Neural cell (in vitro differentiated cells): ENCODE measurements around the gene PTPRD. TPM values are rescaled to one million over a fixed set of nuclear protein-coding genes. Genes with fewer than 3 reads are reported as not detected.

Experiments used
- H2AFZ ChIP-seq: fragments of 200-600, 300-800 bp; sonication (generic), shearing (Covaris generic); 2 replicates; pipeline ENCODE4 v1.6.0; 2014; ENCODE audit warnings: low read depth, mild to moderate bottlenecking, antibody characterized with exemption, low read length, moderate library complexity
- H3F3A ChIP-seq: fragments of 200-600 bp; shearing (Covaris generic); 2 replicates; pipeline ENCODE4 v1.6.1; 2016; ENCODE audit warnings: mild to moderate bottlenecking, moderate library complexity, mixed read lengths, antibody characterized with exemption, low read length; ENCODE audit not compliant: insufficient read depth, poor library complexity, severe bottlenecking
- H3K27ac ChIP-seq: fragments of 200-600, 300-800 bp; sonication (generic), shearing (Covaris generic); 2 replicates; pipeline ENCODE4 v1.5.1; 2014; ENCODE audit warnings: mild to moderate bottlenecking, low read length, moderate library complexity
- H3K27me3 ChIP-seq: fragments of 300-800, 200-600 bp; sonication (generic), shearing (Covaris generic); 2 replicates; pipeline ENCODE4 v1.6.0; 2014; ENCODE audit warnings: mild to moderate bottlenecking, low read depth, low read length, moderate library complexity; ENCODE audit not compliant: insufficient read depth
- H3K36me3 ChIP-seq: fragments of 300-800, 200-600 bp; sonication (generic), shearing (Covaris generic); 2 replicates; pipeline ENCODE4 v1.5.1; 2014; ENCODE audit warnings: mild to moderate bottlenecking, antibody characterized with exemption, low read length, moderate library complexity; ENCODE audit not compliant: insufficient read depth
- H3K4me2 ChIP-seq: fragments of 300-800, 200-600 bp; sonication (generic), shearing (Covaris generic); 2 replicates; pipeline ENCODE4 v1.6.0; 2014; ENCODE audit warnings: mild to moderate bottlenecking, low read length
- H3K4me3 ChIP-seq: fragments of 300-800, 200-600 bp; sonication (generic), shearing (Covaris generic); 2 replicates; pipeline ENCODE4 v1.5.1; 2014; ENCODE audit warnings: mild to moderate bottlenecking, low read length, moderate library complexity
- H3K79me2 ChIP-seq: fragments of 200-600 bp; shearing (Covaris generic); replicated peaks from 2 replicates; pipeline ENCODE4 v1.6.0; 2014; ENCODE audit warnings: mild to moderate bottlenecking, low read length, moderate library complexity; ENCODE audit not compliant: insufficient read depth
- H3K9ac ChIP-seq: fragments of 300-800, 200-600 bp; sonication (generic), shearing (Covaris generic); 2 replicates; pipeline ENCODE4 v1.6.1; 2016; ENCODE audit warnings: mild to moderate bottlenecking, low read length, mixed read lengths
- H3K9me2 ChIP-seq: fragments of 200-600 bp; shearing (Covaris generic); 2 replicates; pipeline ENCODE4 v1.6.1; 2016; ENCODE audit warnings: mild to moderate bottlenecking, low read length, mixed read lengths; ENCODE audit not compliant: insufficient read depth
- H3K9me3 ChIP-seq: fragments of 200-600, 300-800 bp; sonication (generic), shearing (Covaris generic); 2 replicates; pipeline ENCODE4 v1.6.1; 2016; ENCODE audit warnings: mild to moderate bottlenecking, mixed run types, low read length, moderate library complexity, mixed read lengths
- H4K20me1 ChIP-seq: fragments of 200-600 bp; shearing (Covaris generic); 2 replicates; pipeline ENCODE4 v1.6.1; 2016; ENCODE audit warnings: mild to moderate bottlenecking, mixed run types; ENCODE audit not compliant: insufficient read depth
- EP300 ChIP-seq: fragments of 450-650 bp; conservative IDR thresholded peaks from 2 replicates; pipeline ENCODE4 v1.6.1; 2014; ENCODE audit warnings: antibody characterized with exemption, mild to moderate bottlenecking, moderate library complexity; ENCODE audit not compliant: poor library complexity, severe bottlenecking
- EZH2 ChIP-seq: fragments of 200-600, 300-800 bp; shearing (Covaris generic), sonication (generic); IDR thresholded peaks from 2 replicates; pipeline ENCODE4 v1.6.1; 2014; ENCODE audit warnings: antibody characterized with exemption, low read length, borderline replicate concordance, mild to moderate bottlenecking; ENCODE audit not compliant: insufficient read depth, poor library complexity, severe bottlenecking
- MXI1 ChIP-seq: fragments of 450-650 bp; conservative IDR thresholded peaks from 2 replicates; pipeline ENCODE4 v1.6.1; 2014; ENCODE audit warnings: antibody characterized with exemption, mild to moderate bottlenecking; ENCODE audit not compliant: poor library complexity, severe bottlenecking
- POLR2AphosphoS5 ChIP-seq: IDR thresholded peaks from 2 replicates; pipeline ENCODE4 v1.6.1; 2012
- RAD21 ChIP-seq: fragments of 450-650 bp; conservative IDR thresholded peaks from 2 replicates; pipeline ENCODE4 v1.6.1; 2014; ENCODE audit warnings: antibody characterized with exemption, mild to moderate bottlenecking, moderate library complexity
- SMC3 ChIP-seq: fragments of 450-650 bp; conservative IDR thresholded peaks from 2 replicates; pipeline ENCODE4 v1.6.1; 2014; ENCODE audit warnings: antibody characterized with exemption, mild to moderate bottlenecking, moderate library complexity; ENCODE audit not compliant: poor library complexity
- TAF1 ChIP-seq: IDR thresholded peaks from 2 replicates; pipeline ENCODE4 v1.6.1; 2012; ENCODE audit warnings: low read depth
- polyA plus RNA-seq: library from polyadenylated mRNA; depleted of rRNA; stranded (reverse); fragments of >200 nt; gene quantifications from 2 replicates; pipeline ENCODE4 v1.2.3, GENCODE V29; 2014
- TF ChIP-seq, protein P1 (sequence below): fragments of 450-650 bp; IDR thresholded peaks from 2 replicates; pipeline ENCODE4 v1.5.1; 2014; ENCODE audit warnings: antibody characterized with exemption, mild to moderate bottlenecking, moderate library complexity; ENCODE audit not compliant: poor library complexity, severe bottlenecking
- TF ChIP-seq, protein P2 (sequence below): IDR thresholded peaks from 2 replicates; pipeline ENCODE4 v1.6.1; 2012; ENCODE audit warnings: borderline replicate concordance

PTPRD gene
- polyA plus RNA-seq, 1 donor from 2014 or later = 143 TPM

DNA sequence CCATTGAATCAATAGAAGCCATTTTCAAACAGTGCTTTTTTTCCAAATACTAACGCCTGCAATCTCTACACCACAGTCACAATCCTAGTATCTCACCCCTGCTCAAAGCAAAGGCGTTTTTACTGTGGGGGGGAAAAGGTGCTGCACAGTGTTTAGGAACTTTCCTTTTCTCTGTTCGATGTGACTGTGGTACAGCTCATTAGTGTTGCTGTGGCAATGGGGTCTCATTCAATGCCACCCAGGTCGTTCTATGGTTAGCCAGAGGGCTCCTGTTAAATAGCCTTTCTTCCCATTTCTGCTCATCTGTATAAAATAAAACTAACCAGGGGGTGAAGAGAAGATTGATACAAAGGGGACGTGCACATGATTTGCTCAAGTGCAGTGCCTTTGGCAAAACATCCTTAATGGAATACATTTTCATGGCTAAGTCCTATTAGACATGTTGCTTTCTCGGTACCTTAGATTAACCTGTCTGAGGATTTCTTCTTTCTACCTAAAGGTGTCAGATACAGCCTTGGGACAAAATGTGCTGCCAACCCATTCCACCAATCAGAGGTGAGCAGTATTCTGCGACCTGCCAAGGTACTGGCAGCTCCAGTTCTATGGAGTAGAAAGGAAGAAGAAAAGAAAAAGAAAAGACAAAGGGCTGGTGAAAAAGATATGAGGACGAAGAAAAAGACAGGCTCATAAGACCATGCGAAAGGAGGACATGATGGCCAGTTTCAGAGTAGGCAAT is 2161.8 kb downstream of the PTPRD start:
- H3F3A ChIP-seq = no peaks in the 10 kb centered on the region
- H3K9ac ChIP-seq = no peak overlapping the region
- H3K36me3 ChIP-seq = peaks cover 9% of the 10 kb centered on the region
- no peaks in the 10 kb centered on the region for H4K20me1 ChIP-seq
- H3K27me3 ChIP-seq = no peaks in the 10 kb centered on the region
- H3K9me3 ChIP-seq = no peaks in the 10 kb centered on the region
- no peak overlapping the region for H3K4me2 ChIP-seq
- no peaks in the 10 kb centered on the region for H3K9me2 ChIP-seq
- H3K4me3 ChIP-seq = no peak overlapping the region
- no peak for TF ChIP-seq SMC3
- no peak for TF ChIP-seq TAF1
- TF ChIP-seq EZH2 = no peak
- TF ChIP-seq MXI1 = no peak
- no peak for TF ChIP-seq RAD21
- TF ChIP-seq, protein P1, sequence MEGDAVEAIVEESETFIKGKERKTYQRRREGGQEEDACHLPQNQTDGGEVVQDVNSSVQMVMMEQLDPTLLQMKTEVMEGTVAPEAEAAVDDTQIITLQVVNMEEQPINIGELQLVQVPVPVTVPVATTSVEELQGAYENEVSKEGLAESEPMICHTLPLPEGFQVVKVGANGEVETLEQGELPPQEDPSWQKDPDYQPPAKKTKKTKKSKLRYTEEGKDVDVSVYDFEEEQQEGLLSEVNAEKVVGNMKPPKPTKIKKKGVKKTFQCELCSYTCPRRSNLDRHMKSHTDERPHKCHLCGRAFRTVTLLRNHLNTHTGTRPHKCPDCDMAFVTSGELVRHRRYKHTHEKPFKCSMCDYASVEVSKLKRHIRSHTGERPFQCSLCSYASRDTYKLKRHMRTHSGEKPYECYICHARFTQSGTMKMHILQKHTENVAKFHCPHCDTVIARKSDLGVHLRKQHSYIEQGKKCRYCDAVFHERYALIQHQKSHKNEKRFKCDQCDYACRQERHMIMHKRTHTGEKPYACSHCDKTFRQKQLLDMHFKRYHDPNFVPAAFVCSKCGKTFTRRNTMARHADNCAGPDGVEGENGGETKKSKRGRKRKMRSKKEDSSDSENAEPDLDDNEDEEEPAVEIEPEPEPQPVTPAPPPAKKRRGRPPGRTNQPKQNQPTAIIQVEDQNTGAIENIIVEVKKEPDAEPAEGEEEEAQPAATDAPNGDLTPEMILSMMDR = no peak
- no peak for TF ChIP-seq EP300
- TF ChIP-seq, protein P2, sequence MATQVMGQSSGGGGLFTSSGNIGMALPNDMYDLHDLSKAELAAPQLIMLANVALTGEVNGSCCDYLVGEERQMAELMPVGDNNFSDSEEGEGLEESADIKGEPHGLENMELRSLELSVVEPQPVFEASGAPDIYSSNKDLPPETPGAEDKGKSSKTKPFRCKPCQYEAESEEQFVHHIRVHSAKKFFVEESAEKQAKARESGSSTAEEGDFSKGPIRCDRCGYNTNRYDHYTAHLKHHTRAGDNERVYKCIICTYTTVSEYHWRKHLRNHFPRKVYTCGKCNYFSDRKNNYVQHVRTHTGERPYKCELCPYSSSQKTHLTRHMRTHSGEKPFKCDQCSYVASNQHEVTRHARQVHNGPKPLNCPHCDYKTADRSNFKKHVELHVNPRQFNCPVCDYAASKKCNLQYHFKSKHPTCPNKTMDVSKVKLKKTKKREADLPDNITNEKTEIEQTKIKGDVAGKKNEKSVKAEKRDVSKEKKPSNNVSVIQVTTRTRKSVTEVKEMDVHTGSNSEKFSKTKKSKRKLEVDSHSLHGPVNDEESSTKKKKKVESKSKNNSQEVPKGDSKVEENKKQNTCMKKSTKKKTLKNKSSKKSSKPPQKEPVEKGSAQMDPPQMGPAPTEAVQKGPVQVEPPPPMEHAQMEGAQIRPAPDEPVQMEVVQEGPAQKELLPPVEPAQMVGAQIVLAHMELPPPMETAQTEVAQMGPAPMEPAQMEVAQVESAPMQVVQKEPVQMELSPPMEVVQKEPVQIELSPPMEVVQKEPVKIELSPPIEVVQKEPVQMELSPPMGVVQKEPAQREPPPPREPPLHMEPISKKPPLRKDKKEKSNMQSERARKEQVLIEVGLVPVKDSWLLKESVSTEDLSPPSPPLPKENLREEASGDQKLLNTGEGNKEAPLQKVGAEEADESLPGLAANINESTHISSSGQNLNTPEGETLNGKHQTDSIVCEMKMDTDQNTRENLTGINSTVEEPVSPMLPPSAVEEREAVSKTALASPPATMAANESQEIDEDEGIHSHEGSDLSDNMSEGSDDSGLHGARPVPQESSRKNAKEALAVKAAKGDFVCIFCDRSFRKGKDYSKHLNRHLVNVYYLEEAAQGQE = no peak
- TF ChIP-seq POLR2AphosphoS5 = no peak
- no peaks in the 10 kb centered on the region for H3K79me2 ChIP-seq
- H3K27ac ChIP-seq = no peak overlapping the region
- H2AFZ ChIP-seq = no peak overlapping the region

DNA sequence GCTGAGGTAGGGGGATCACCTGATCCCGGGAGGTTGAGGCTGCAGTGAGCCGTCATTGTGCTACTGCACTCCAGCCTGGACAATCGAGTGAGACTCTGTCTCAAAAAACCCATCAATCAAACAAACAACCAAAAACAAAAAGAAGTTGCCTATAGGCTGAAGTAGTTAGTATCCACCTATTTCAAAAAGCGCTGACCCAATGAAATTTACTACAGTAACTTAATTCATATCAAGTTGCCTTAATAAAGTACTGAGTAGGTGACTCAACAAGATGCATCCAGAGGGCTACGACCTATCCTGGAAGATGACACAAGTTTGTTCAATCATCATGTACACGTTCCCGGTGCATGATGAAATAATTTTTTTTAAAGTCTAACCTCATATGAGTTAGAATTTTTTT is 2164.6 kb downstream of the PTPRD start:
- Histone ChIP-seq H3F3A (no peaks in the 10 kb centered on the region), H3K27ac (no peak overlapping the region)

More for the DNA sequence above, 2164.6 kb downstream of the PTPRD start:
- no peaks in the 10 kb centered on the region for H3K79me2 ChIP-seq
- no peak overlapping the region for H3K9ac ChIP-seq
- peaks cover 6% of the 10 kb centered on the region for H3K36me3 ChIP-seq
- no peak overlapping the region for H3K4me3 ChIP-seq
- no peaks in the 10 kb centered on the region for H4K20me1 ChIP-seq
- no peaks in the 10 kb centered on the region for H3K27me3 ChIP-seq
- no peak overlapping the region for H3K4me2 ChIP-seq
- no peaks in the 10 kb centered on the region for H3K9me2 ChIP-seq
- no peaks in the 10 kb centered on the region for H3K9me3 ChIP-seq
- H2AFZ ChIP-seq = no peak overlapping the region
- TF ChIP-seq, protein P1 = no peak
- no peak for TF ChIP-seq TAF1
- no peak for TF ChIP-seq EZH2
- no peak for TF ChIP-seq MXI1
- no peak for TF ChIP-seq RAD21
- TF ChIP-seq POLR2AphosphoS5 = no peak
- TF ChIP-seq SMC3 = no peak
- TF ChIP-seq, protein P2 = no peak
- no peak for TF ChIP-seq EP300
